LNCAP (cell line): ENCODE data around the gene IRX4.

Source experiments
- TF ChIP-seq, protein P1 (sequence below): fragments of 450-650 bp; IDR thresholded peaks from 2 replicates; pipeline ENCODE4 v1.5.1; 2017; ENCODE audit warnings: mild to moderate bottlenecking

The IRX4 gene

DNA sequence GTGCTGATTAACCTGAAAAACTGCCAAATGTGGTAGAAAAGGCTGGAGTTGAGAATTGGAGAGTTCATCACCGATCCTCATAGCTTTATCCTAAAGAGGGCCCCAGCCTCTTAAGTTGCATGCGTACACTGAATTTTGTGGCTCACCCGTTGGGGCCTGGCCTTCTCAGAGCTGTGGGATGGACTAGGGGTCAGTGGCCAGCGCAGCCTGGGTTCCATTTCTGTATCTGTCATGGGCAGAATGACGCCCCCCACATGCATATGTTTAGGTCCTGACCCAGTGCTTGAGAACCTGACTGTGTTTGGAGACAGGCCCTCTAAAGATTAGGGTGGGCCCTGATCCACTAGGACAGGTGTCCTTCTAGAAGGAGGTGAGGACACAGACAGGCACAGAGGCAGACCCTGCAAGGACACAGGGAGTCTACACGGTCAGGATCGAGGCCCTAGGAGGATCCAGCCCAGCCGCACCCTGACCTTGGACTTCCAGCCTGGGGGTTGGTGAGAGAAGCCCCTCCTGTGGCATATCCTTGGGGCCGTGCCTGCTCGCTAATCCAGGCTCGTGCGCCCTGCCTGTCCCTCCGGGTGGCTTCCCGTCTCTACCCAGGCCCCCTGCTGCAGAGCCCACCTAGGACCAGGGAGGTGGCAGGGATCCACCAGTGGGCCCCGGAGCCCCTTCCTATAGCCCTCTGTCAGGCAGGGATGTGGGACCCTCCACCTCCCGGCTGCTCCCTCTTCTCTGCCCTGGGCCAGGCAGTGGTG lies 49.3 kb downstream of the IRX4 start:
- TF ChIP-seq, protein P1, sequence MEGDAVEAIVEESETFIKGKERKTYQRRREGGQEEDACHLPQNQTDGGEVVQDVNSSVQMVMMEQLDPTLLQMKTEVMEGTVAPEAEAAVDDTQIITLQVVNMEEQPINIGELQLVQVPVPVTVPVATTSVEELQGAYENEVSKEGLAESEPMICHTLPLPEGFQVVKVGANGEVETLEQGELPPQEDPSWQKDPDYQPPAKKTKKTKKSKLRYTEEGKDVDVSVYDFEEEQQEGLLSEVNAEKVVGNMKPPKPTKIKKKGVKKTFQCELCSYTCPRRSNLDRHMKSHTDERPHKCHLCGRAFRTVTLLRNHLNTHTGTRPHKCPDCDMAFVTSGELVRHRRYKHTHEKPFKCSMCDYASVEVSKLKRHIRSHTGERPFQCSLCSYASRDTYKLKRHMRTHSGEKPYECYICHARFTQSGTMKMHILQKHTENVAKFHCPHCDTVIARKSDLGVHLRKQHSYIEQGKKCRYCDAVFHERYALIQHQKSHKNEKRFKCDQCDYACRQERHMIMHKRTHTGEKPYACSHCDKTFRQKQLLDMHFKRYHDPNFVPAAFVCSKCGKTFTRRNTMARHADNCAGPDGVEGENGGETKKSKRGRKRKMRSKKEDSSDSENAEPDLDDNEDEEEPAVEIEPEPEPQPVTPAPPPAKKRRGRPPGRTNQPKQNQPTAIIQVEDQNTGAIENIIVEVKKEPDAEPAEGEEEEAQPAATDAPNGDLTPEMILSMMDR = no peak

DNA sequence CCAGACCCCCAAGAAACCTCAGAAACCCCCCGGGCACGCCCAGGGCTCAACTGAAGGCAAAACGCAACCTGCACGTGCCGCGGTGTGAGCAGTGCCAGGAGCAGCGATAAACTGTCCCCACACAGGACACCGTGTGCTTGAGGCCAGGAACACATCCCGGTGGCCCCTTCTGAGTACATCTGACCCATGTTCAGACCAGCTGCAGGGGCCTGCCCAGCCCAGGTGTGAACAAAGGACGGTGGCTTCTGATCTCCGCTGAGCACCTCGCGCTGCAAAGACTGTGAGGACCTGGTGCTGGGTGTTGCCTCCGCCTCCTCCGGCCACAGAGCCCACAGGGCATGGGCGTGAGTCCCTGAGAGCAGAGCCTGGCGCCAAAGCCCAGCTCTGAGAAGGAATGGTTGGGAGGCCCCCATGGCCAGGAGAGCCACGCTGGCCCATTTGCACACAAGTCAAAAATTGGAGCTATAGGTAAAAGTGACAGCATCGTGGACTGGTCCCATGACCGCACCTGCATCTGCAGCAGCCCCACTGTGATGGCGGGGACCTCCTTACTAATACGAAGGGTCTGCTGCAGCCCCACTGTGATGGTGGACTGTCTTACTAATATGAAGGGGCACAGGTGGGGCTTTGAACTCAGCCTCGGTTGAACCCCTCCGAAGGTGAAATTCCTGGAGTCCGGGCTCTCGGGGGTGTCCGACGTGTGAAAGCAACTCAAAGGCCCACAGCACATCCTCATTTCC lies 50.0 kb downstream of the IRX4 start:
- TF ChIP-seq, protein P1 = no peak

DNA sequence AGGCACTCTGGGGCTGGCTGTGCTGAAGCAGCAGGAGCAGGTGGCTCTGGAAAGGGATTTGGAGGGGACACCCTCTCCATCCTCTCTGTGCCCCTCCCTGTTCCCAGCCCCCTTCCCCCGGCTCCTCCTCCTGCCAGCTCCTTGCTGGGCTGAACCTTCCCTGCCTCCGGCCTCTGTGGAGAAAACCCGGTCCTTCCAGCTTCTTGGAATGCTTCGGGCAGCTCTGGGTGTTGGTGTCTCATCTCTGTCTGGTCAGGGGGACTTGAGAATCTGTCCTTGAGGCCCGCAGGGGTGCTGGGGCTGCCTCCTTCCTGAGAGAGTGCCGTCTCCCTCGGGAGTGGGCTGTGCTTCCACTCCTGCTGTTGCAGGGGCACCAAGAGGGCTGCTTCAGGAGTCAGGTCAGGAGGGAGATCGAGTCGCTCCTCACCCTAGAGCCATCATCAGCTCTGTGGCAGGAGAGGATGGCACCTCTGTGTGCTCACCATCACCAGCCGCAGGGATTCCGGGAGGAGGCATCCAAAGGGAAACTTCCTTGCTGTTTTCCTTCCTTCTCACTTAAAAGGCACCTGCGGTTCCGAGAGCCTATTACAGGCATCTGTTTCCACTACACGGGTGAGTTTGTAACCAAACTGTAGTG lies 50.9 kb downstream of the IRX4 start:
- TF ChIP-seq, protein P1 = no peak

DNA sequence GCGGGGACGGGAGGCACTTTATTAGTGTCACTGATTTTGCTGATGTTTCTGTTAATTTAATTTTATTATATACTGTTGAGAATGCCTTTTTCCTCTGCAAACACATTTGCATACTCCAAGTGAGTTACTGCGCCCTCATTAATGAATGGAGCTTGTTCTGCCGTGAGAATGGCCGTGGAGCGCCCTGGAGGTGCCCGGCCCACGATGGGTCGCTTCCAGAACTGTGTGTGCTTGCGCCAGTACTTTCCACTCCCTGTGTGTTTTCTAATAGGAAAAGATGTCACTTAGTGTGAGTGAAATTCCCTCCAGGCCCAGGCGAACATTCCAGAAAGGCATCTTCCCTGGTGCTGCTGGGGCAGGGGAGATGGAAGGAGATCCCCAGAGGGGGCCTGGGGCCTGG lies 51.5 kb downstream of the IRX4 start:
- TF ChIP-seq, protein P1 = no peak

DNA sequence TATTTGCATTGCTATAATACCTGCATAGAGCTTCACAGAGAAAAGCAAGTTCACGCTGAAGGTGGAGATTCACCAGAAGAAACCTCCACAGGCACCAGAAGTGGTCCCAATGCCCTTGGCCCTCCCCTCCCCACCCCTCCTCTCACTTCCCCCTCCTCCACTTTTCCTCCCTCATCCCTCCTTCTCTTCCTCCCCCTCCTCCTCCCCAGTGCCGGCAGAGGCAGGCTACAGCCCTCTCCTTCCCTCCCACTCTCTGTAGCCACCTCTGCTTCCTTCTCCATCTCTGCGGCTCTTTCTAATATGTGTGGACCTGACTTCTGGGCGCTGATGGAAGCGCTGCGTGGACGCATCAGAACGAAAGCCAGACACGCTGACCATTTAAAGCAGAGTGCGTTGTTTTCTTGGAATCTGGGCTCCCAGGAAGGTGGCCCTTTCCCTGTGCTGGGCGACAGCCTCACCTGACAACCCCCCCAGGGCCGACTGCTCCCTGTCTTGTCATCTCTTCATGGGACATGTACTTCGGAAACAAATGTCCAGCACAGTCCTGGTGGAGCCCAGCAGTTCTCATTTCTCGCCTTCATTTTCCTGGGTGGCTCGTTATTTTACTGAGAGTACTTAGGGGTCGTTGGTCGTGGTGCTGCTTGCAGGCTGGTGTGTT lies 52.0 kb downstream of the IRX4 start:
- TF ChIP-seq, protein P1 = no peak

DNA sequence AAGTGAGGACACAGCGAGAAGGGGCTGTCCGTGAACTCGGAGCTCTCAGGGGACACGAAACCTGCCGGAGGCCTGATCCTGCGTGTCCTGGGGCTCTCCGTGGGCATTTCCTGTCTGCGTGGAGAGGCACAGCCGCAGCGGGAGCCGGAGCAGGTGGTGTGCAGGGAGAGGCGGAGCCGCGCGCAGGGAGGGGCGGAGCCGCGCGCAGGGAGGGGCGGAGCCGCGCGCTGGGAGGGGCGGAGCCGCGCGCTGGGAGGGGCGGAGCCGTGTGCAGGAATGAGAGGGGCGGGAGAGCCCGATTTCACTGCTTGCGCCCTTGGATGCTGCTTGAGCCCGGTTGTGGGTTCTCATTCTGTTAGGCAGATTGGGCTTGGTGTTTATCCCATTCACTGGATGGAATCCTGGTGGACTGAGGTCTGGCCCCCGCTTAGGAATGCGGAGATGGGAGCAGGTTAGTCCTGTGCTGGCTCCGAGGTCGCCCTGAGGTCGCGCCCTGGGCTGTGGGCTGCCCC lies 54.8 kb downstream of the IRX4 start:
- TF ChIP-seq, protein P1 = no peak
